Breast epithelium (tissue), 4 donors: Measurements from ENCODE around the gene HMCN2. TPM values are rescaled to one million over a fixed set of nuclear protein-coding genes. Genes with fewer than 3 reads are reported as not detected.

Source experiments
- DNase-seq, 2 donors: peaks; one replicate each; pipeline ENCODE4 v3.0.0-alpha.2; 2019; ENCODE audit warnings: low spot score in 2 of 2
- H3K27ac ChIP-seq, 2 donors: fragments of 200-600 bp; sonication (generic) in 1 of 2; one replicate each; pipeline ENCODE4 v1.5.1; 2016 to 2019; ENCODE audit warnings: mild to moderate bottlenecking in 1 of 2
- H3K27me3 ChIP-seq, 2 donors: fragments of 200-600 bp; sonication (generic) in 1 of 2; one replicate each; pipeline versions ENCODE4 v1.5.1 to v1.6.0; 2017 to 2019; ENCODE audit warnings: control low read depth in 1 of 2, mild to moderate bottlenecking in 1 of 2
- H3K36me3 ChIP-seq: fragments of 200-600 bp; one replicate; pipeline ENCODE4 v1.5.1; 2019
- H3K4me1 ChIP-seq, 2 donors: fragments of 200-600 bp; sonication (generic); one replicate each; pipeline ENCODE4 v1.5.1; 2016 to 2019; ENCODE audit warnings: control low read depth in 1 of 2
- H3K4me3 ChIP-seq, 3 donors: fragments of 200-600 bp; sonication (generic); 1 replicate in 2 of 3; 2 replicates in 1 of 3; pipeline ENCODE4 v1.5.1; 2016 to 2019; ENCODE audit warnings: mild to moderate bottlenecking in 3 of 3, moderate library complexity in 2 of 3
- H3K9me3 ChIP-seq, 2 donors: fragments of 200-600 bp; sonication (generic) in 1 of 2; one replicate each; pipeline ENCODE4 v1.5.1; 2016 to 2019; ENCODE audit warnings: control low read depth in 1 of 2
- POLR2A ChIP-seq: fragments of 450-650 bp; IDR thresholded peaks from one replicate; pipeline ENCODE4 v1.6.1; 2016; ENCODE audit warnings: antibody characterized with exemption, mild to moderate bottlenecking, moderate library complexity
- POLR2AphosphoS5 ChIP-seq, 3 donors: sonication (generic); formaldehyde crosslinking; IDR thresholded peaks; one replicate each; pipeline ENCODE4 v1.6.1; 2017; ENCODE audit warnings: antibody characterized with exemption in 3 of 3
- intact Hi-C: fragments of 100-400 bp; cut with DNase I; formaldehyde crosslinking; loops from one replicate; pipeline ENCODE4 v1.15.1; 2023; ENCODE audit warnings: low total_unique reads
- total RNA-seq, 3 donors: library from RNA; depleted of rRNA; stranded (reverse); fragments of >200 nt; gene quantifications; one replicate each; pipeline ENCODE4 v1.1.0, GENCODE V29; 2016
- TF ChIP-seq, protein P1 (sequence below), 3 donors: fragments of 450-650 bp; IDR thresholded peaks; one replicate each; pipeline ENCODE4 v1.5.1; 2016 to 2017; ENCODE audit warnings: antibody characterized with exemption in 3 of 3, mild to moderate bottlenecking in 3 of 3, moderate library complexity in 3 of 3

HMCN2 gene
- total RNA-seq, 3 donors from 2014 or later, result 0.29 to 3.8 (median 0.98) TPM

DNA sequence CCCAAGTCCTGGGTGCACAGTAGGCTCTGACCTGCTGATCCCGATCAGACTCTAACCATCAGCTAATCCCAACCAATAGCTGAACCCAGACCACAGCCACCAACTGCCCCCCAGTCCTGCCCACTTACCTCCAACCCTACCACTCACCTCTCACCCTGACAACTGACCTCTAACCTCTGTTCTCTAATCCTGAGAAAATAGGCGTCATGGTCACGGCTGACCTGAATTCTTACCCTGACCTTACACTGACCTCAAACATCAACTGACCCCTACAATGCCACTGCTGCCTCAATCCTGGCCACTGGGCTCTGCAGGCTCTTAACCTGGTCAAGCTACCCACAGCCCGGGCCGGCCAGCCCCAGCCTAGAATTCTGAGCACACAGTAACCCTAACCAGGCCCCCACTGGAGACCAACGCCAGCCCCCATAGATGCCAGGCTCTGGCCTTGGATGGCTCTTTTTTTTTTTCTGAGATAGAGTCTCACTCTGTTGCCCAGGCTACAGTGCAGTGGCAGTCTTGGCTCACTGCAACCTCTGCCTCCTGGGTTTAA lies 115.4 kb downstream of the HMCN2 start:
- Histone ChIP-seq H3K27me3 (no peaks in the 10 kb centered on the region), H3K4me1 (no peaks in the 10 kb centered on the region), H3K27ac (no peak overlapping the region), H3K36me3 (no peaks in the 10 kb centered on the region), H3K9me3 (no peaks in the 10 kb centered on the region), H3K4me3 (no peak overlapping the region)
- TF ChIP-seq, protein P1, sequence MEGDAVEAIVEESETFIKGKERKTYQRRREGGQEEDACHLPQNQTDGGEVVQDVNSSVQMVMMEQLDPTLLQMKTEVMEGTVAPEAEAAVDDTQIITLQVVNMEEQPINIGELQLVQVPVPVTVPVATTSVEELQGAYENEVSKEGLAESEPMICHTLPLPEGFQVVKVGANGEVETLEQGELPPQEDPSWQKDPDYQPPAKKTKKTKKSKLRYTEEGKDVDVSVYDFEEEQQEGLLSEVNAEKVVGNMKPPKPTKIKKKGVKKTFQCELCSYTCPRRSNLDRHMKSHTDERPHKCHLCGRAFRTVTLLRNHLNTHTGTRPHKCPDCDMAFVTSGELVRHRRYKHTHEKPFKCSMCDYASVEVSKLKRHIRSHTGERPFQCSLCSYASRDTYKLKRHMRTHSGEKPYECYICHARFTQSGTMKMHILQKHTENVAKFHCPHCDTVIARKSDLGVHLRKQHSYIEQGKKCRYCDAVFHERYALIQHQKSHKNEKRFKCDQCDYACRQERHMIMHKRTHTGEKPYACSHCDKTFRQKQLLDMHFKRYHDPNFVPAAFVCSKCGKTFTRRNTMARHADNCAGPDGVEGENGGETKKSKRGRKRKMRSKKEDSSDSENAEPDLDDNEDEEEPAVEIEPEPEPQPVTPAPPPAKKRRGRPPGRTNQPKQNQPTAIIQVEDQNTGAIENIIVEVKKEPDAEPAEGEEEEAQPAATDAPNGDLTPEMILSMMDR (IDR thresholded peaks at IDR 0.05), result no peak
- TF ChIP-seq POLR2AphosphoS5 (IDR thresholded peaks at IDR 0.05) (no peak), POLR2A (no peak)
- intact Hi-C loops, result no loop called here
- DNase-seq, result no peak

GRCh38 chr9:130381660-130382059 lies 116.1 kb downstream of the HMCN2 start:
- Histone ChIP-seq H3K27me3 (no peaks in the 10 kb centered on the region), H3K9me3 (no peaks in the 10 kb centered on the region), H3K4me1 (no peaks in the 10 kb centered on the region), H3K4me3 (no peak overlapping the region), H3K36me3 (no peaks in the 10 kb centered on the region), H3K27ac (no peak overlapping the region)
- no peak for DNase-seq
- intact Hi-C loops, result no loop called here
- TF ChIP-seq, protein P1 (IDR thresholded peaks at IDR 0.05), result no peak
- TF ChIP-seq POLR2A (no peak), POLR2AphosphoS5 (IDR thresholded peaks at IDR 0.05) (no peak)

DNA sequence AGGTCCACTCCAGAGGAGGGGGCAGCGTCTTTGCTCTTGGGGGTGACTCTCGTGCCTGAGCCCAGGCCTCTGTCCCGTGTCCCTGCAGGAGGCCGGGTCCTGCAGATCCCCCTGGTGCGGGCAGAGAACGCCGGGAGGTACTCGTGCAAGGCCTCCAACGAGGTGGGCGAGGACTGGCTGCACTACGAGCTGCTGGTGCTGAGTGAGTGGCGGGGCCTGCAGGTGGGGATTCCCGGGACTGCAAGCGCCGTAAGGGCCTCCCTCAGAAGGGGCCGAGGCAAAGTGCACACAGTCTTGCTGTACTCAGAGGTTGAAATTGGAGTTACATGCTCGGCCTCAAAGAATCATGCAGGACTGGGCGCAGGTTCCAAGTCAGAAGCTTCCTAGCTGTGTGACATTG lies 116.5 kb downstream of the HMCN2 start:
- Histone ChIP-seq H3K4me3 (no peak overlapping the region), H3K9me3 (no peaks in the 10 kb centered on the region), H3K36me3 (no peaks in the 10 kb centered on the region), H3K4me1 (no peaks in the 10 kb centered on the region), H3K27ac (no peak overlapping the region), H3K27me3 (no peaks in the 10 kb centered on the region)
- intact Hi-C loops, result no loop called here
- TF ChIP-seq POLR2AphosphoS5 (IDR thresholded peaks at IDR 0.05) (no peak), POLR2A (no peak)
- TF ChIP-seq, protein P1 (IDR thresholded peaks at IDR 0.05), result no peak
- DNase-seq, result no peak

DNA sequence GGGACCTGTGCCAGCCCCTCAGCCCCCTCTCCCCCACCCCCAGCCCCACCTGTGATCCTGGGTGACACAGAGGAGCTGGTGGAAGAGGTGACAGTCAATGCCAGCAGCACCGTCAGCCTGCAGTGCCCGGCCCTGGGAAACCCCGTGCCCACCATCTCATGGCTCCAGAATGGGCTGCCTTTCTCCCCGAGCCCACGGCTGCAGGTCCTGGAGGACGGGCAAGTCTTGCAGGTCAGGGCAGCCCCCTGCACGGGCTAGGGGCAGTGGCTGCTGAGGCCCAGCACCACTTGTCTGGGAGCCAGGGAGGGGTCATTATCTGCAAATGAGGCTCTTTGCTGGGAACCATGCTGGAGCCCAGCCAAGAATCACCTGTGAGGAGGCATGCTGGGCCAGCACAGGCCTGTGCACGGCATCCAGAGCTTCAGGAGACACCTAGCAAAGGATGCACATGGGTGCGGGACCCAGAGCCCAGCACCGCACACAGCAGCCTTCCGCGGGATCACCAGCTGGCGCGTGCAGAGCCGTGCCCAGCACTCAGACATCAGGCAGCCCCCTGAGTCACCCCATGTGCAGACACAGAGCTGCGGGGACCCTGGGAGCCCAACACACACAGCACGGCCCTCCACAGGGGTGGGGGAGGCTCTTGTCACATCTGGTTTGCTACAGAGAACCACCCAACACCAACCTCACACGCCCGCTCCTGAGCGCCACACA lies 117.2 kb downstream of the HMCN2 start:
- Histone ChIP-seq H3K4me3 (no peak overlapping the region), H3K27ac (no peak overlapping the region), H3K4me1 (no peaks in the 10 kb centered on the region), H3K27me3 (no peaks in the 10 kb centered on the region), H3K36me3 (no peaks in the 10 kb centered on the region), H3K9me3 (no peaks in the 10 kb centered on the region)
- no peak for DNase-seq
- intact Hi-C loops, result no loop called here
- TF ChIP-seq POLR2A (no peak), POLR2AphosphoS5 (IDR thresholded peaks at IDR 0.05) (no peak)
- TF ChIP-seq, protein P1 (IDR thresholded peaks at IDR 0.05), result no peak

- no peak for TF ChIP-seq POLR2AphosphoS5 (IDR thresholded peaks at IDR 0.05)
- TF ChIP-seq, protein P1 (IDR thresholded peaks at IDR 0.05), result no peak
- TF ChIP-seq POLR2A, result no peak
- no peaks in the 10 kb centered on the region for H3K4me1 ChIP-seq
- H3K4me3 ChIP-seq, result no peak overlapping the region
- no peak for DNase-seq
- H3K9me3 ChIP-seq, result no peaks in the 10 kb centered on the region
- no peak overlapping the region for H3K27ac ChIP-seq
- intact Hi-C loops, result no loop called here
- H3K27me3 ChIP-seq, result no peaks in the 10 kb centered on the region
- no peaks in the 10 kb centered on the region for H3K36me3 ChIP-seq
Measured at GRCh38 chr9:130383350-130383715, 117.8 kb downstream of the HMCN2 start.
